WTC11 (cell line): Measurements from ENCODE around the gene RHBDD2. TPM values are rescaled to one million over a fixed set of nuclear protein-coding genes. Genes with fewer than 3 reads are reported as not detected.
A peak's percentile ranks its signal among the peaks of the same experiment; 100 is the strongest.

ENCODE experiments used
- CBFB ChIP-seq: sonication (generic); formaldehyde crosslinking; IDR thresholded peaks from 2 replicates; pipeline ENCODE4 v1.8.1; 2022; ENCODE audit warnings: mild to moderate bottlenecking, low read depth, missing genetic modification reagents
- CREB1 ChIP-seq: sonication (generic); formaldehyde crosslinking; IDR thresholded peaks from 2 replicates; pipeline ENCODE4 v1.8.0; 2023; ENCODE audit warnings: mild to moderate bottlenecking, missing genetic modification reagents
- FOXP1 ChIP-seq: sonication (generic); formaldehyde crosslinking; IDR thresholded peaks from 2 replicates; pipeline ENCODE4 v1.8.0; 2022; ENCODE audit warnings: missing genetic modification reagents, mild to moderate bottlenecking, moderate library complexity, borderline replicate concordance
- GABPB1 ChIP-seq: sonication (generic); formaldehyde crosslinking; IDR thresholded peaks from 2 replicates; pipeline ENCODE4 v1.8.1; 2023; ENCODE audit warnings: mild to moderate bottlenecking, missing genetic modification reagents
- KAT7 ChIP-seq: sonication (generic); formaldehyde crosslinking; IDR thresholded peaks from 2 replicates; pipeline ENCODE4 v1.8.1; 2023; ENCODE audit warnings: missing genetic modification reagents, mild to moderate bottlenecking, borderline replicate concordance
- MYBL2 ChIP-seq: sonication (generic); formaldehyde crosslinking; IDR thresholded peaks from 2 replicates; pipeline ENCODE4 v1.8.1; 2023; ENCODE audit warnings: mild to moderate bottlenecking, moderate library complexity, missing genetic modification reagents
- NFE2L1 ChIP-seq: sonication (generic); formaldehyde crosslinking; IDR thresholded peaks from 2 replicates; pipeline ENCODE4 v1.8.1; 2023; ENCODE audit warnings: missing genetic modification reagents
- OVOL2 ChIP-seq: fragments of 250-450 bp; sonication (Bioruptor Pico); IDR thresholded peaks from 2 replicates; pipeline ENCODE4 v1.9.0; 2021; ENCODE audit warnings: mild to moderate bottlenecking, borderline replicate concordance
- PRRX2 ChIP-seq: fragments of 250-450 bp; sonication (Bioruptor Pico); IDR thresholded peaks from 2 replicates; pipeline ENCODE4 v1.8.0; 2021; ENCODE audit warnings: mild to moderate bottlenecking
- SP1 ChIP-seq: sonication (generic); formaldehyde crosslinking; conservative IDR thresholded peaks from 2 replicates; pipeline ENCODE4 v1.8.1; 2022; ENCODE audit warnings: missing genetic modification reagents
- ZNF121 ChIP-seq: sonication (generic); formaldehyde crosslinking; IDR thresholded peaks from 2 replicates; pipeline ENCODE4 v1.8.0; 2023; ENCODE audit warnings: missing genetic modification reagents
- ZNF232 ChIP-seq: sonication (generic); formaldehyde crosslinking; IDR thresholded peaks from 2 replicates; pipeline ENCODE4 v1.8.0; 2022; ENCODE audit warnings: mild to moderate bottlenecking, missing genetic modification reagents
- total RNA-seq: library from RNA; stranded (reverse); gene quantifications from 3 replicates; pipeline ENCODE4 v1.2.3, GENCODE V29; 2021
- TF ChIP-seq, protein P1 (sequence below): sonication (generic); formaldehyde crosslinking; IDR thresholded peaks from 2 replicates; pipeline ENCODE4 v1.8.1; 2022; ENCODE audit warnings: low read depth, missing genetic modification reagents, borderline replicate concordance
- TF ChIP-seq, protein P2 (sequence below): sonication (generic); formaldehyde crosslinking; IDR thresholded peaks from 2 replicates; pipeline ENCODE4 v1.8.0; 2022; ENCODE audit warnings: missing genetic modification reagents
- TF ChIP-seq, protein P3 (sequence below): fragments of 250-450 bp; sonication (Bioruptor Pico); IDR thresholded peaks from 2 replicates; pipeline ENCODE4 v1.9.0; 2021; ENCODE audit warnings: mild to moderate bottlenecking
- TF ChIP-seq, protein P4 (sequence below): fragments of 250-450 bp; sonication (Bioruptor Pico); conservative IDR thresholded peaks from 2 replicates; pipeline ENCODE4 v1.9.0; 2021; ENCODE audit warnings: mild to moderate bottlenecking
- TF ChIP-seq, protein P5 (sequence below): fragments of 250-450 bp; sonication (Bioruptor Pico); IDR thresholded peaks from 2 replicates; pipeline ENCODE4 v1.9.0; 2021; ENCODE audit warnings: moderate library complexity, mild to moderate bottlenecking, inconsistent platforms, borderline replicate concordance
- TF ChIP-seq, protein P6 (sequence below): sonication (generic); formaldehyde crosslinking; IDR thresholded peaks from 2 replicates; pipeline ENCODE4 v1.8.0; 2023; ENCODE audit warnings: missing genetic modification reagents, mild to moderate bottlenecking, borderline replicate concordance
- TF ChIP-seq, protein P7 (sequence below): sonication (generic); formaldehyde crosslinking; IDR thresholded peaks from 2 replicates; pipeline ENCODE4 v1.8.1; 2023; ENCODE audit warnings: mild to moderate bottlenecking, moderate library complexity, missing genetic modification reagents
- TF ChIP-seq, protein P8 (sequence below): sonication (generic); formaldehyde crosslinking; IDR thresholded peaks from 2 replicates; pipeline ENCODE4 v1.8.0; 2022; ENCODE audit warnings: mild to moderate bottlenecking, missing genetic modification reagents
- TF ChIP-seq, protein P9 (sequence below): fragments of 200-600 bp; IDR thresholded peaks from 2 replicates; pipeline ENCODE4 v1.8.0; 2022; ENCODE audit warnings: antibody characterized with exemption

Gene RHBDD2
- total RNA-seq, 1 experiment from 2014 or later: 34.3 TPM

DNA sequence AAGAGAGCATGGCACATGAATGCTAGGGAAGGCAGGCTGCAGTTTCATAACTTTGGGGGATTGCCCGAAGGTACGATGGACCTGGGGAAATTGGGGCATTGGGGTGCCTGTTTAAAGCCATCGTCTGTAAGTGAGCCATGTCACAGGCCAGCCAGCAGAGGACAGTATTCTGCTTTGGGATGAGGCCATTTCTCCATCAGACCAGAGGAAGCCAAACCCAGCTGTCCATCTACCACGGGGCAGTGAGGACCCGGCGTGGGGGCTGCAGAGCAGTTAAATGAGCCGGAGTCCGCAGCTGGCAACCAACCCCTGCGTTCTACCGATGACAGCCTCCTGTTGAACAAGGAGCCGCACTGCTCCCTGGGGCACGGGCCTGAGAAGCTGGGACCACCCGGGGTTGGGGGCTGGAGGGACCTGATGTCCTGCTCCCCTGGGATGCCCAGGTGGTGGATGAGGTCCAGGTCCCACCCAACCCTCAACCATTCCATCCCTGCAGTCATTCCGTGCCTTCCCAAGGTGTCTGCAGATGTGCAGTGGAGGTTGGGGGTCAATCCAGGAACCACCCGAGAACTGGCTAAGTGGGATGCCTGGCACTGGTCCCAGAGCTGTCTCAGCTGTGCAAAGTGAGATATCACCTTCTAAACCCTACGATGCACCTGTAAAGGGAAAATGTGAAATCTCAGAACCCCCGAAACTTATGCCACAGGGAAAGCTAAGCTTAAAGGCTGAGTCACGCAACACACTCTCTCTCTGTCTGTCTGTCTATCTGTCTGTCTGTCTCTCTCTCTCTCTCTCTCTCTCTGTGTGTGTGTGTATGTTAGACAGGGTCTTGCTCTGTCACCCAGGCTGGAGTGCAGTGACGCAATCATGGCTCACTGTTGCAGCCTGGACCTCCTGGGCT, 12.1 kb upstream of the RHBDD2 start (continued):
- TF ChIP-seq, protein P1, sequence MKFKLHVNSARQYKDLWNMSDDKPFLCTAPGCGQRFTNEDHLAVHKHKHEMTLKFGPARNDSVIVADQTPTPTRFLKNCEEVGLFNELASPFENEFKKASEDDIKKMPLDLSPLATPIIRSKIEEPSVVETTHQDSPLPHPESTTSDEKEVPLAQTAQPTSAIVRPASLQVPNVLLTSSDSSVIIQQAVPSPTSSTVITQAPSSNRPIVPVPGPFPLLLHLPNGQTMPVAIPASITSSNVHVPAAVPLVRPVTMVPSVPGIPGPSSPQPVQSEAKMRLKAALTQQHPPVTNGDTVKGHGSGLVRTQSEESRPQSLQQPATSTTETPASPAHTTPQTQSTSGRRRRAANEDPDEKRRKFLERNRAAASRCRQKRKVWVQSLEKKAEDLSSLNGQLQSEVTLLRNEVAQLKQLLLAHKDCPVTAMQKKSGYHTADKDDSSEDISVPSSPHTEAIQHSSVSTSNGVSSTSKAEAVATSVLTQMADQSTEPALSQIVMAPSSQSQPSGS: no peak
- TF ChIP-seq CBFB (no peak), SP1 (CRISPR knock-in tag) (no peak), NFE2L1 (CRISPR knock-in tag) (peak; percentile 54), GABPB1 (CRISPR knock-in tag) (peak; percentile 100), CREB1 (CRISPR knock-in tag) (no peak), PRRX2 (CRISPR knock-in tag) (no peak), ZNF232 (CRISPR knock-in tag) (no peak), FOXP1 (0 out of 2 replicates have a peak, but pooled peaks have one; percentile 19), ZNF121 (CRISPR knock-in tag) (peak; percentile 40; the same call in 1 of the 2 replicates), OVOL2 (no peak), KAT7 (no peak), MYBL2 (CRISPR knock-in tag) (no peak)
- TF ChIP-seq, protein P2, sequence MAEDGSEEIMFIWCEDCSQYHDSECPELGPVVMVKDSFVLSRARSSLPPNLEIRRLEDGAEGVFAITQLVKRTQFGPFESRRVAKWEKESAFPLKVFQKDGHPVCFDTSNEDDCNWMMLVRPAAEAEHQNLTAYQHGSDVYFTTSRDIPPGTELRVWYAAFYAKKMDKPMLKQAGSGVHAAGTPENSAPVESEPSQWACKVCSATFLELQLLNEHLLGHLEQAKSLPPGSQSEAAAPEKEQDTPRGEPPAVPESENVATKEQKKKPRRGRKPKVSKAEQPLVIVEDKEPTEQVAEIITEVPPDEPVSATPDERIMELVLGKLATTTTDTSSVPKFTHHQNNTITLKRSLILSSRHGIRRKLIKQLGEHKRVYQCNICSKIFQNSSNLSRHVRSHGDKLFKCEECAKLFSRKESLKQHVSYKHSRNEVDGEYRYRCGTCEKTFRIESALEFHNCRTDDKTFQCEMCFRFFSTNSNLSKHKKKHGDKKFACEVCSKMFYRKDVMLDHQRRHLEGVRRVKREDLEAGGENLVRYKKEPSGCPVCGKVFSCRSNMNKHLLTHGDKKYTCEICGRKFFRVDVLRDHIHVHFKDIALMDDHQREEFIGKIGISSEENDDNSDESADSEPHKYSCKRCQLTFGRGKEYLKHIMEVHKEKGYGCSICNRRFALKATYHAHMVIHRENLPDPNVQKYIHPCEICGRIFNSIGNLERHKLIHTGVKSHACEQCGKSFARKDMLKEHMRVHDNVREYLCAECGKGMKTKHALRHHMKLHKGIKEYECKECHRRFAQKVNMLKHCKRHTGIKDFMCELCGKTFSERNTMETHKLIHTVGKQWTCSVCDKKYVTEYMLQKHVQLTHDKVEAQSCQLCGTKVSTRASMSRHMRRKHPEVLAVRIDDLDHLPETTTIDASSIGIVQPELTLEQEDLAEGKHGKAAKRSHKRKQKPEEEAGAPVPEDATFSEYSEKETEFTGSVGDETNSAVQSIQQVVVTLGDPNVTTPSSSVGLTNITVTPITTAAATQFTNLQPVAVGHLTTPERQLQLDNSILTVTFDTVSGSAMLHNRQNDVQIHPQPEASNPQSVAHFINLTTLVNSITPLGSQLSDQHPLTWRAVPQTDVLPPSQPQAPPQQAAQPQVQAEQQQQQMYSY: no peak
- TF ChIP-seq, protein P3, sequence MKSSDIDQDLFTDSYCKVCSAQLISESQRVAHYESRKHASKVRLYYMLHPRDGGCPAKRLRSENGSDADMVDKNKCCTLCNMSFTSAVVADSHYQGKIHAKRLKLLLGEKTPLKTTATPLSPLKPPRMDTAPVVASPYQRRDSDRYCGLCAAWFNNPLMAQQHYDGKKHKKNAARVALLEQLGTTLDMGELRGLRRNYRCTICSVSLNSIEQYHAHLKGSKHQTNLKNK (CRISPR knock-in tag): no peak
- TF ChIP-seq, protein P4, sequence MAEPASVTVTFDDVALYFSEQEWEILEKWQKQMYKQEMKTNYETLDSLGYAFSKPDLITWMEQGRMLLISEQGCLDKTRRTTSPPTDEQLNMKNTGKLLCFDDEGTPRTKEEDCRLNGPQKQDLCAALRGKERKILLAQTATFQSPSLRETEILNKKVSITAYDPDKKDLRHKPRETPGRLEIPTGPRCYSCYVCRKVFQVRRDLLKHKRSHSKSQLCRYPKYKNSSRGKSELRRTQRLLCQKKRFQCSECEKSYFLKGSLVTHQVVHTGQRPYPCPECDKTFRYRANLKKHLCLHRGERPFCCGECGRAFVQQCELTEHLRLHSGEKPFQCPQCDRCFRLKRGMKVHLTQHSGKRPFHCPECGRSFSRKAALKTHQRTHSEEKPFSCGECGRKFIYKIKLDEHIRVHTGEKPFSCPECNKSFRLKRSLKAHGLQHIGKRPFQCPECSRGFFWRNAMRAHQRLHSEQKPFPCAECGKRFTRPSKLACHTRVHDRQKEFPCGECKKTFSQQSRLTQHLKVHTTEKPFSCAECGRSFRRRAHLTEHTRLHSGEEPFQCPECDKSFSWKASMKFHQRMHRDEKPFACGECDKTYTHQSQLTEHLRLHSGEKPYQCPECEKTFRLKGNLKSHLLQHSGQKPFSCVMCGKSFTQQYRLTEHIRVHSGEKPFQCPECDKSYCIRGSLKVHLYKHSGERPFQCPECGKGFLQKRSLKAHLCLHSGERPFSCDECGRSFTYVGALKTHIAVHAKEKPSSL (CRISPR knock-in tag): no peak
- TF ChIP-seq, protein P5, sequence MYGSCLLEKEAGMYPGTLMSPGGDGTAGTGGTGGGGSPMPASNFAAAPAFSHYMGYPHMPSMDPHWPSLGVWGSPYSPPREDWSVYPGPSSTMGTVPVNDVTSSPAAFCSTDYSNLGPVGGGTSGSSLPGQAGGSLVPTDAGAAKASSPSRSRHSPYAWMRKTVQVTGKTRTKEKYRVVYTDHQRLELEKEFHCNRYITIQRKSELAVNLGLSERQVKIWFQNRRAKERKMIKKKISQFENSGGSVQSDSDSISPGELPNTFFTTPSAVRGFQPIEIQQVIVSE (CRISPR knock-in tag): no peak
- TF ChIP-seq, protein P6, sequence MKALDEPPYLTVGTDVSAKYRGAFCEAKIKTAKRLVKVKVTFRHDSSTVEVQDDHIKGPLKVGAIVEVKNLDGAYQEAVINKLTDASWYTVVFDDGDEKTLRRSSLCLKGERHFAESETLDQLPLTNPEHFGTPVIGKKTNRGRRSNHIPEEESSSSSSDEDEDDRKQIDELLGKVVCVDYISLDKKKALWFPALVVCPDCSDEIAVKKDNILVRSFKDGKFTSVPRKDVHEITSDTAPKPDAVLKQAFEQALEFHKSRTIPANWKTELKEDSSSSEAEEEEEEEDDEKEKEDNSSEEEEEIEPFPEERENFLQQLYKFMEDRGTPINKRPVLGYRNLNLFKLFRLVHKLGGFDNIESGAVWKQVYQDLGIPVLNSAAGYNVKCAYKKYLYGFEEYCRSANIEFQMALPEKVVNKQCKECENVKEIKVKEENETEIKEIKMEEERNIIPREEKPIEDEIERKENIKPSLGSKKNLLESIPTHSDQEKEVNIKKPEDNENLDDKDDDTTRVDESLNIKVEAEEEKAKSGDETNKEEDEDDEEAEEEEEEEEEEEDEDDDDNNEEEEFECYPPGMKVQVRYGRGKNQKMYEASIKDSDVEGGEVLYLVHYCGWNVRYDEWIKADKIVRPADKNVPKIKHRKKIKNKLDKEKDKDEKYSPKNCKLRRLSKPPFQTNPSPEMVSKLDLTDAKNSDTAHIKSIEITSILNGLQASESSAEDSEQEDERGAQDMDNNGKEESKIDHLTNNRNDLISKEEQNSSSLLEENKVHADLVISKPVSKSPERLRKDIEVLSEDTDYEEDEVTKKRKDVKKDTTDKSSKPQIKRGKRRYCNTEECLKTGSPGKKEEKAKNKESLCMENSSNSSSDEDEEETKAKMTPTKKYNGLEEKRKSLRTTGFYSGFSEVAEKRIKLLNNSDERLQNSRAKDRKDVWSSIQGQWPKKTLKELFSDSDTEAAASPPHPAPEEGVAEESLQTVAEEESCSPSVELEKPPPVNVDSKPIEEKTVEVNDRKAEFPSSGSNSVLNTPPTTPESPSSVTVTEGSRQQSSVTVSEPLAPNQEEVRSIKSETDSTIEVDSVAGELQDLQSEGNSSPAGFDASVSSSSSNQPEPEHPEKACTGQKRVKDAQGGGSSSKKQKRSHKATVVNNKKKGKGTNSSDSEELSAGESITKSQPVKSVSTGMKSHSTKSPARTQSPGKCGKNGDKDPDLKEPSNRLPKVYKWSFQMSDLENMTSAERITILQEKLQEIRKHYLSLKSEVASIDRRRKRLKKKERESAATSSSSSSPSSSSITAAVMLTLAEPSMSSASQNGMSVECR: no peak
- TF ChIP-seq, protein P7, sequence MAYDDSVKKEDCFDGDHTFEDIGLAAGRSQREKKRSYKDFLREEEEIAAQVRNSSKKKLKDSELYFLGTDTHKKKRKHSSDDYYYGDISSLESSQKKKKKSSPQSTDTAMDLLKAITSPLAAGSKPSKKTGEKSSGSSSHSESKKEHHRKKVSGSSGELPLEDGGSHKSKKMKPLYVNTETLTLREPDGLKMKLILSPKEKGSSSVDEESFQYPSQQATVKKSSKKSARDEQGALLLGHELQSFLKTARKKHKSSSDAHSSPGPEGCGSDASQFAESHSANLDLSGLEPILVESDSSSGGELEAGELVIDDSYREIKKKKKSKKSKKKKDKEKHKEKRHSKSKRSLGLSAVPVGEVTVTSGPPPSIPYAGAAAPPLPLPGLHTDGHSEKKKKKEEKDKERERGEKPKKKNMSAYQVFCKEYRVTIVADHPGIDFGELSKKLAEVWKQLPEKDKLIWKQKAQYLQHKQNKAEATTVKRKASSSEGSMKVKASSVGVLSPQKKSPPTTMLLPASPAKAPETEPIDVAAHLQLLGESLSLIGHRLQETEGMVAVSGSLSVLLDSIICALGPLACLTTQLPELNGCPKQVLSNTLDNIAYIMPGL (CRISPR knock-in tag): no peak
- TF ChIP-seq, protein P8, sequence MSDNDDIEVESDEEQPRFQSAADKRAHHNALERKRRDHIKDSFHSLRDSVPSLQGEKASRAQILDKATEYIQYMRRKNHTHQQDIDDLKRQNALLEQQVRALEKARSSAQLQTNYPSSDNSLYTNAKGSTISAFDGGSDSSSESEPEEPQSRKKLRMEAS (CRISPR knock-in tag): no peak
- TF ChIP-seq, protein P9, sequence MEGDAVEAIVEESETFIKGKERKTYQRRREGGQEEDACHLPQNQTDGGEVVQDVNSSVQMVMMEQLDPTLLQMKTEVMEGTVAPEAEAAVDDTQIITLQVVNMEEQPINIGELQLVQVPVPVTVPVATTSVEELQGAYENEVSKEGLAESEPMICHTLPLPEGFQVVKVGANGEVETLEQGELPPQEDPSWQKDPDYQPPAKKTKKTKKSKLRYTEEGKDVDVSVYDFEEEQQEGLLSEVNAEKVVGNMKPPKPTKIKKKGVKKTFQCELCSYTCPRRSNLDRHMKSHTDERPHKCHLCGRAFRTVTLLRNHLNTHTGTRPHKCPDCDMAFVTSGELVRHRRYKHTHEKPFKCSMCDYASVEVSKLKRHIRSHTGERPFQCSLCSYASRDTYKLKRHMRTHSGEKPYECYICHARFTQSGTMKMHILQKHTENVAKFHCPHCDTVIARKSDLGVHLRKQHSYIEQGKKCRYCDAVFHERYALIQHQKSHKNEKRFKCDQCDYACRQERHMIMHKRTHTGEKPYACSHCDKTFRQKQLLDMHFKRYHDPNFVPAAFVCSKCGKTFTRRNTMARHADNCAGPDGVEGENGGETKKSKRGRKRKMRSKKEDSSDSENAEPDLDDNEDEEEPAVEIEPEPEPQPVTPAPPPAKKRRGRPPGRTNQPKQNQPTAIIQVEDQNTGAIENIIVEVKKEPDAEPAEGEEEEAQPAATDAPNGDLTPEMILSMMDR: peak; percentile 53
